ENCODE data around the gene ARSK.

Gene ARSK

GRCh38 chr5:95532415-95532814 is 22.5 kb upstream of the ARSK start:
- Histone ChIP-seq H3K9ac (ENCODE audit: low read length) (peak overlapping the region; percentile 61), H4K8ac (ENCODE audit: low read length) (no peak overlapping the region), H3K23ac (ENCODE audit: low read length in 2 of 2) (no peak overlapping the region), H3K27me3 (ENCODE audit: control insufficient read depth in 1 of 2, insufficient read depth in 1 of 2, low read length in 2 of 2) (no peaks in the 10 kb centered on the region), H2AK5ac (ENCODE audit: low read length, severe bottlenecking) (no peak overlapping the region), H3K9me3 (ENCODE audit: control insufficient read depth, low read length) (no peaks in the 10 kb centered on the region), H3K18ac (ENCODE audit: low read depth in 1 of 2, low read length in 2 of 2) (no peak overlapping the region), H3K79me1 (replicated peaks; ENCODE audit: low read length, poor library complexity, severe bottlenecking) (peaks cover 16% of the 10 kb centered on the region), H4K91ac (ENCODE audit: low read length) (no peak overlapping the region), H3K27ac (ENCODE audit: low read length, poor library complexity, severe bottlenecking) (no peak overlapping the region), H3K4ac (ENCODE audit: low read depth in 1 of 2, low read length in 2 of 2) (no peak overlapping the region), H2BK15ac (ENCODE audit: low read depth, poor library complexity, severe bottlenecking) (no peak overlapping the region), H3K14ac (ENCODE audit: low read length in 2 of 2) (no peak overlapping the region), H2BK12ac (ENCODE audit: low read length in 2 of 2) (no peak overlapping the region), H3K4me2 (ENCODE audit: low read length, poor library complexity, severe bottlenecking) (no peak overlapping the region), H2BK120ac (ENCODE audit: low read depth, low read length) (no peak overlapping the region), H2BK5ac (ENCODE audit: low read depth, low read length, poor library complexity, severe bottlenecking) (no peak overlapping the region), H2AFZ (ENCODE audit: low read depth, low read length) (no peak overlapping the region), H3K36me3 (ENCODE audit: control insufficient read depth in 1 of 2, insufficient read depth in 2 of 2, low read depth in 1 of 2, low read length in 2 of 2) (peaks cover 0 to 53% of the 10 kb centered on the region in 2 experiments), H3K4me1 (ENCODE audit: control insufficient read depth, insufficient read depth, low read depth, low read length) (no peaks in the 10 kb centered on the region), H3K4me3 (ENCODE audit: insufficient read depth in 1 of 2, low read depth in 1 of 2, low read length in 2 of 2) (no peak overlapping the region)
- no peak for DNase-seq
- 90% methylated on average over 2 of the region's 2 CpGs for WGBS

- no peak overlapping the region for H2BK5ac ChIP-seq (ENCODE audit: low read depth, low read length, poor library complexity, severe bottlenecking)
- no peaks in the 10 kb centered on the region for H3K27me3 ChIP-seq (ENCODE audit: control insufficient read depth in 1 of 2, insufficient read depth in 1 of 2, low read length in 2 of 2)
- no peak overlapping the region for H2AFZ ChIP-seq (ENCODE audit: low read depth, low read length)
- H3K4me1 ChIP-seq (ENCODE audit: control insufficient read depth, insufficient read depth, low read depth, low read length) = no peaks in the 10 kb centered on the region
- H4K91ac ChIP-seq (ENCODE audit: low read length) = no peak overlapping the region
- no peak overlapping the region for H2BK12ac ChIP-seq (ENCODE audit: low read length in 2 of 2)
- no peak overlapping the region for H2BK15ac ChIP-seq (ENCODE audit: low read depth, poor library complexity, severe bottlenecking)
- H3K4ac ChIP-seq (ENCODE audit: low read depth in 1 of 2, low read length in 2 of 2) = no peak overlapping the region
- H2AK5ac ChIP-seq (ENCODE audit: low read length, severe bottlenecking) = no peak overlapping the region
- DNase-seq = no peak
- no peak overlapping the region for H3K18ac ChIP-seq (ENCODE audit: low read depth in 1 of 2, low read length in 2 of 2)
- H3K27ac ChIP-seq (ENCODE audit: low read length, poor library complexity, severe bottlenecking) = no peak overlapping the region
- no peak overlapping the region for H3K4me2 ChIP-seq (ENCODE audit: low read length, poor library complexity, severe bottlenecking)
- no peak overlapping the region for H3K4me3 ChIP-seq (ENCODE audit: insufficient read depth in 1 of 2, low read depth in 1 of 2, low read length in 2 of 2)
- 91% methylated on average over 2 of the region's 2 CpGs for WGBS
- no peaks in the 10 kb centered on the region for H3K9me3 ChIP-seq (ENCODE audit: control insufficient read depth, low read length)
- no peak overlapping the region for H3K23ac ChIP-seq (ENCODE audit: low read length in 2 of 2)
- H3K9ac ChIP-seq (ENCODE audit: low read length) = peak overlapping the region; percentile 61
- peaks cover 0 to 49% of the 10 kb centered on the region in 2 experiments for H3K36me3 ChIP-seq (ENCODE audit: control insufficient read depth in 1 of 2, insufficient read depth in 2 of 2, low read depth in 1 of 2, low read length in 2 of 2)
- H3K79me1 ChIP-seq (replicated peaks; ENCODE audit: low read length, poor library complexity, severe bottlenecking) = peaks cover 16% of the 10 kb centered on the region
- H2BK120ac ChIP-seq (ENCODE audit: low read depth, low read length) = no peak overlapping the region
- H4K8ac ChIP-seq (ENCODE audit: low read length) = no peak overlapping the region
- no peak overlapping the region for H3K14ac ChIP-seq (ENCODE audit: low read length in 2 of 2)
These were observed 21.8 kb upstream of the ARSK start for GRCh38 chr5:95533106-95533505.

GRCh38 chr5:95533761-95534160 is 21.1 kb upstream of the ARSK start:
- H3K36me3 ChIP-seq (ENCODE audit: control insufficient read depth in 1 of 2, insufficient read depth in 2 of 2, low read depth in 1 of 2, low read length in 2 of 2) = peaks cover 0 to 45% of the 10 kb centered on the region in 2 experiments
- H2AK5ac ChIP-seq (ENCODE audit: low read length, severe bottlenecking) = no peak overlapping the region
- no peak for DNase-seq
- H2BK120ac ChIP-seq (ENCODE audit: low read depth, low read length) = no peak overlapping the region
- H3K18ac ChIP-seq (ENCODE audit: low read depth in 1 of 2, low read length in 2 of 2) = no peak overlapping the region
- no peaks in the 10 kb centered on the region for H3K9me3 ChIP-seq (ENCODE audit: control insufficient read depth, low read length)
- no peak overlapping the region for H2BK15ac ChIP-seq (ENCODE audit: low read depth, poor library complexity, severe bottlenecking)
- H3K9ac ChIP-seq (ENCODE audit: low read length) = peak overlapping the region; percentile 61
- H3K79me1 ChIP-seq (replicated peaks; ENCODE audit: low read length, poor library complexity, severe bottlenecking) = peaks cover 16% of the 10 kb centered on the region
- no peak overlapping the region for H3K14ac ChIP-seq (ENCODE audit: low read length in 2 of 2)
- H3K4ac ChIP-seq (ENCODE audit: low read depth in 1 of 2, low read length in 2 of 2) = no peak overlapping the region
- H3K23ac ChIP-seq (ENCODE audit: low read length in 2 of 2) = no peak overlapping the region
- H2BK5ac ChIP-seq (ENCODE audit: low read depth, low read length, poor library complexity, severe bottlenecking) = no peak overlapping the region
- no peaks in the 10 kb centered on the region for H3K27me3 ChIP-seq (ENCODE audit: control insufficient read depth in 1 of 2, insufficient read depth in 1 of 2, low read length in 2 of 2)
- no peak overlapping the region for H3K4me3 ChIP-seq (ENCODE audit: insufficient read depth in 1 of 2, low read depth in 1 of 2, low read length in 2 of 2)
- no peaks in the 10 kb centered on the region for H3K4me1 ChIP-seq (ENCODE audit: control insufficient read depth, insufficient read depth, low read depth, low read length)
- no peak overlapping the region for H4K91ac ChIP-seq (ENCODE audit: low read length)
- no peak overlapping the region for H2BK12ac ChIP-seq (ENCODE audit: low read length in 2 of 2)
- no peak overlapping the region for H2AFZ ChIP-seq (ENCODE audit: low read depth, low read length)
- no peak overlapping the region for H3K4me2 ChIP-seq (ENCODE audit: low read length, poor library complexity, severe bottlenecking)
- H4K8ac ChIP-seq (ENCODE audit: low read length) = no peak overlapping the region
- no peak overlapping the region for H3K27ac ChIP-seq (ENCODE audit: low read length, poor library complexity, severe bottlenecking)

- H3K14ac ChIP-seq (ENCODE audit: low read length in 2 of 2) = no peak overlapping the region
- H3K4ac ChIP-seq (ENCODE audit: low read depth in 1 of 2, low read length in 2 of 2) = no peak overlapping the region
- H4K8ac ChIP-seq (ENCODE audit: low read length) = no peak overlapping the region
- peaks cover 0 to 66% of the 10 kb centered on the region in 2 experiments for H3K36me3 ChIP-seq (ENCODE audit: control insufficient read depth in 1 of 2, insufficient read depth in 2 of 2, low read depth in 1 of 2, low read length in 2 of 2)
- H3K9ac ChIP-seq (ENCODE audit: low read length) = no peak overlapping the region
- no peak overlapping the region for H2AFZ ChIP-seq (ENCODE audit: low read depth, low read length)
- no peak overlapping the region for H2BK5ac ChIP-seq (ENCODE audit: low read depth, low read length, poor library complexity, severe bottlenecking)
- H3K4me3 ChIP-seq (ENCODE audit: insufficient read depth in 1 of 2, low read depth in 1 of 2, low read length in 2 of 2) = no peak overlapping the region
- H3K27ac ChIP-seq (ENCODE audit: low read length, poor library complexity, severe bottlenecking) = no peak overlapping the region
- H2AK5ac ChIP-seq (ENCODE audit: low read length, severe bottlenecking) = no peak overlapping the region
- DNase-seq = no peak
- H2BK12ac ChIP-seq (ENCODE audit: low read length in 2 of 2) = no peak overlapping the region
- H3K4me1 ChIP-seq (ENCODE audit: control insufficient read depth, insufficient read depth, low read depth, low read length) = no peaks in the 10 kb centered on the region
- H3K18ac ChIP-seq (ENCODE audit: low read depth in 1 of 2, low read length in 2 of 2) = no peak overlapping the region
- H2BK15ac ChIP-seq (ENCODE audit: low read depth, poor library complexity, severe bottlenecking) = no peak overlapping the region
- WGBS = 83% methylated on average over 1 of the region's 2 CpGs
- H4K91ac ChIP-seq (ENCODE audit: low read length) = no peak overlapping the region
- H3K27me3 ChIP-seq (ENCODE audit: control insufficient read depth in 1 of 2, insufficient read depth in 1 of 2, low read length in 2 of 2) = no peaks in the 10 kb centered on the region
- no peaks in the 10 kb centered on the region for H3K9me3 ChIP-seq (ENCODE audit: control insufficient read depth, low read length)
- H3K23ac ChIP-seq (ENCODE audit: low read length in 2 of 2) = no peak overlapping the region
- H3K4me2 ChIP-seq (ENCODE audit: low read length, poor library complexity, severe bottlenecking) = no peak overlapping the region
- H2BK120ac ChIP-seq (ENCODE audit: low read depth, low read length) = no peak overlapping the region
- H3K79me1 ChIP-seq (replicated peaks; ENCODE audit: low read length, poor library complexity, severe bottlenecking) = peaks cover 10% of the 10 kb centered on the region
These were observed 17.4 kb upstream of the ARSK start for GRCh38 chr5:95537501-95537900.
